Measurements from ENCODE around the gene JAK1.

- TF ChIP-seq, protein P1, sequence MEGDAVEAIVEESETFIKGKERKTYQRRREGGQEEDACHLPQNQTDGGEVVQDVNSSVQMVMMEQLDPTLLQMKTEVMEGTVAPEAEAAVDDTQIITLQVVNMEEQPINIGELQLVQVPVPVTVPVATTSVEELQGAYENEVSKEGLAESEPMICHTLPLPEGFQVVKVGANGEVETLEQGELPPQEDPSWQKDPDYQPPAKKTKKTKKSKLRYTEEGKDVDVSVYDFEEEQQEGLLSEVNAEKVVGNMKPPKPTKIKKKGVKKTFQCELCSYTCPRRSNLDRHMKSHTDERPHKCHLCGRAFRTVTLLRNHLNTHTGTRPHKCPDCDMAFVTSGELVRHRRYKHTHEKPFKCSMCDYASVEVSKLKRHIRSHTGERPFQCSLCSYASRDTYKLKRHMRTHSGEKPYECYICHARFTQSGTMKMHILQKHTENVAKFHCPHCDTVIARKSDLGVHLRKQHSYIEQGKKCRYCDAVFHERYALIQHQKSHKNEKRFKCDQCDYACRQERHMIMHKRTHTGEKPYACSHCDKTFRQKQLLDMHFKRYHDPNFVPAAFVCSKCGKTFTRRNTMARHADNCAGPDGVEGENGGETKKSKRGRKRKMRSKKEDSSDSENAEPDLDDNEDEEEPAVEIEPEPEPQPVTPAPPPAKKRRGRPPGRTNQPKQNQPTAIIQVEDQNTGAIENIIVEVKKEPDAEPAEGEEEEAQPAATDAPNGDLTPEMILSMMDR (IDR thresholded peaks at IDR 0.05 in 8 of 11, conservative IDR thresholded peaks at IDR 0.05 in 3 of 11), result no peak
- no peak for TF ChIP-seq POLR2A (IDR thresholded peaks at IDR 0.05)
- no peak for TF ChIP-seq POLR2AphosphoS5 (IDR thresholded peaks at IDR 0.05)
Measured at GRCh38 chr1:64826991-64827390, 139.4 kb downstream of the JAK1 start.

All from spleen (tissue), 7 donors.